ENCODE results near the gene GALNT2.

The GALNT2 gene

GRCh38 chr1:230286890-230287269, 219.8 kb downstream of the GALNT2 start:
- DNase-seq, result no peak

- no peak for DNase-seq
Observed at GRCh38 chr1:230287674-230288315, 220.8 kb downstream of the GALNT2 start.

GRCh38 chr1:230288641-230289349, 221.8 kb downstream of the GALNT2 start:
- no peak for DNase-seq

- no peak for DNase-seq
Observed at GRCh38 chr1:230289350-230289644, 222.3 kb downstream of the GALNT2 start.

- DNase-seq, result no peak
Observed at GRCh38 chr1:230291731-230292620, 224.9 kb downstream of the GALNT2 start.

GRCh38 chr1:230292689-230293389, 225.8 kb downstream of the GALNT2 start:
- DNase-seq, result peak; percentile 74

- no peak for DNase-seq
Observed at GRCh38 chr1:230293390-230293700, 226.3 kb downstream of the GALNT2 start.

GRCh38 chr1:230295367-230295766, 228.3 kb downstream of the GALNT2 start:
- DNase-seq, result no peak

GRCh38 chr1:230299191-230300006, 232.4 kb downstream of the GALNT2 start:
- DNase-seq, result no peak

GRCh38 chr1:230300322-230301301, 233.6 kb downstream of the GALNT2 start:
- no peak for DNase-seq

GRCh38 chr1:230301322-230301721, 234.3 kb downstream of the GALNT2 start:
- no peak for DNase-seq

GRCh38 chr1:230301822-230302221, 234.8 kb downstream of the GALNT2 start:
- no peak for DNase-seq

- no peak for DNase-seq
Observed at GRCh38 chr1:230303069-230303468, 236.0 kb downstream of the GALNT2 start.

- DNase-seq, result peak; percentile 46
Observed at GRCh38 chr1:230303822-230304221, 236.8 kb downstream of the GALNT2 start.

- DNase-seq, result no peak
Observed at GRCh38 chr1:230306169-230306568, 239.1 kb downstream of the GALNT2 start.

GRCh38 chr1:230307213-230307612, 240.2 kb downstream of the GALNT2 start:
- DNase-seq, result no peak

- no peak for DNase-seq
Observed at GRCh38 chr1:230308039-230308438, 241.0 kb downstream of the GALNT2 start.

GRCh38 chr1:230308821-230309220, 241.8 kb downstream of the GALNT2 start:
- no peak for DNase-seq

- DNase-seq, result no peak
Observed at GRCh38 chr1:230309646-230310177, 242.7 kb downstream of the GALNT2 start.

GRCh38 chr1:230310381-230311163, 243.5 kb downstream of the GALNT2 start:
- peak; percentile 46 for DNase-seq
